HG03442 (cell line): Measurements from ENCODE around the gene FHOD1.
A peak's percentile ranks its signal among the peaks of the same experiment; 100 is the strongest.

Experiments used
- ATAC-seq: cut with Tn5 transposase; IDR thresholded peaks from one replicate; pipeline ENCODE4 v1.9.1; 2021; ENCODE audit warnings: mild to moderate bottlenecking, moderate library complexity; ENCODE audit not compliant: unreplicated experiment

FHOD1 gene

DNA sequence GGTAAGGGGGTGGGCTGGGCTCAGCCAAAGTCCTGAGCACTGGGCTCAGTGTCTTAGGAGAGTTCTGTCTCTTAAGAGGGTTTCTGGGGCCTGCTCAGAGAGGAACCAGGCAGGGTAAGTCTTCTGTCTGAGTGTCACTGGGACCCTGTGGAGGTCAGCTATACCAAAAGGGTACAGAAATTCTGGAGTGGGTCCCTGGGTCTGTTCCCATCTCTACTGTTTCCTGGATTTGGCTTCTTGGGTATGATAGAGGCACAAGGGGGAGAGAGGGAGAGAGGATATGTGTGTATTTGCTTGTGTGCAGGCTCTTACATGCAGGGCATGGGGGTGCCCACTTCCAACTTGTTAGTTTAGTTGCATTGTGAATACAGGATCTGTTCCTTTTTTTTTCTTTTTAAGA, 53.7 kb downstream of the FHOD1 start:
- no peak for ATAC-seq

DNA sequence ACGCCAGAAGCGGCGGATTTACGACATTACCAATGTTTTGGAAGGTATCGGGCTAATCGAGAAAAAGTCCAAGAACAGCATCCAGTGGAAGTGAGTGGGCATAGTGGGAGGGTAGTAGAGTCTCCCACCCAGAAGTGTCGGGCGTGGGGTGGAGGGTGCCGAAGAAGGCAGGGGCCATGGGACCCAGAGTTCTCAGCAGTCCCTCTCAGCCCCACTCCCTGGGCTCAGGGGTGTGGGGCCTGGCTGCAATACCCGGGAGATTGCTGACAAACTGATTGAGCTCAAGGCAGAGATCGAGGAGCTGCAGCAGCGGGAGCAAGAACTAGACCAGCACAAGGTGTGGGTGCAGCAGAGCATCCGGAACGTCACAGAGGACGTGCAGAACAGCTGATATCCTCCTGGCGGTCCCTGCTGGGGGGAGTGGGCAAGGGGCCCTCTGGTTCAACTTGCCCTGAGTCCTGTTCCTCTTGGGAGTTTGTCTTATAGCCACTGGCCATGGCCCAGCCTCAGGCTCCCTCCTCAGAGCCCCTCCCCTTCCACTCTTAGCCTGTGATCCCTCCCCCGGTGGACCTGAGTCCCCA, 54.4 kb downstream of the FHOD1 start:
- ATAC-seq: no peak

DNA sequence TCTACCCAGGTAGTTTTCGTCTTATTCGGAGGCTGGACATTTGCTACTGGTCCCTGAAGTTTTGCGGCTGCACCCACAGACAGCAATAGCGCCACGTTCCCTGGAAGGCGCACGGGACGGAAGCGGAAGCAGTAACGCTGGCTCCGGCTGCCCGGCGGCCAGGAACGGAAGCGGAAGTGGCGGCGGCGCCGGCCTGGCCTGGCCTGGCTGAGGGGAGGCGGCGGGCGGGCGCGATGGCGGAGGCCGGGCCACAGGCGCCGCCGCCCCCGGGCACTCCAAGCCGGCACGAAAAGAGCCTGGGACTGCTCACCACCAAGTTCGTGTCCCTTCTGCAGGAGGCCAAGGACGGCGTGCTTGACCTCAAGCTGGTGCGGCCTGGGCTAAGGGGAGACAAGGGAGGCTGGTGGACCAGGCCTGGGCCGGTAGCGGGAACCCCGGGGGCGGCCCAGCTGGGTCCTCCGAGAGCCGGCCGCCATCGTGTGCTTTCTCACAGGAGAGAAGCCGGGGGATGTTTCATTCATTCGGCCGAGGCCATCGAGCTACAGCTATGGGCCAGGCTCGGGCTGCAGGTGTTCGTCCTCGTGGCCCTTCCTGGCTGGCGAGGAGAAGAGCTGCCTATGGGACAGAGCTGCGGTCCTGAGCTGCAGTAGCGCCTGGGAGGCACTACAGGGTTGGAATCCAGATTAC, 55.1 kb downstream of the FHOD1 start, which contains the start of gene E2F4:
Gene E2F4, plus strand, starts transcription at position 161 of the 687 bp plus-strand sequence. Its CDS starts 73 bp downstream, at position 234.
- peak; percentile 87 for ATAC-seq

DNA sequence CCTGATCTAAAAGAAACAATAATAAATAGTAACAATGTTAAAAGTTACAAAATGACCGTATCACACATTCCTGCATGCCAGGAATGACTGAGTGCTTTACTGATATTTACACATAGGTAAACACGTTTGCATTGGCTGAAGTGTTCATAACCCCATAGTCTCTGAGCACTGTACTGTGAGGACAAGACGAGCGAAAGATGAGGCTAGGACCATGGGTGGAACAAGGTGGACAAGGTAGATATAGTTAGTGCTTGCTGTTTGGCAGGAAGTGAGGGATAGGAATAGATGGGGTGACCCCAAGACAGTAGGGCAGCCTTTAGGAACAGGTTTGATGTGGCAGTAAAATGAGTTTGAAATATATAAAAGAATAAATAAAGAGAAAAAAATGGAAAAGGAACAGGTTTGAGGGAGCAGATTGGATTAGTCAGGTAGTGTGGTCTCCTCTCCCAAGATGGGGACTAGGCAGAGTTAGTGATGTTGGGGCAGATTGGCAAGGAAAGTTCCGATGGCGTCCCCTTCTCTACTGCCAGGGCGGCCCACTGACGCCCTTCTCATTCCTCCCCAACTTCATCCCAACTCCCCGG, 55.8 kb downstream of the FHOD1 start:
- no peak for ATAC-seq

DNA sequence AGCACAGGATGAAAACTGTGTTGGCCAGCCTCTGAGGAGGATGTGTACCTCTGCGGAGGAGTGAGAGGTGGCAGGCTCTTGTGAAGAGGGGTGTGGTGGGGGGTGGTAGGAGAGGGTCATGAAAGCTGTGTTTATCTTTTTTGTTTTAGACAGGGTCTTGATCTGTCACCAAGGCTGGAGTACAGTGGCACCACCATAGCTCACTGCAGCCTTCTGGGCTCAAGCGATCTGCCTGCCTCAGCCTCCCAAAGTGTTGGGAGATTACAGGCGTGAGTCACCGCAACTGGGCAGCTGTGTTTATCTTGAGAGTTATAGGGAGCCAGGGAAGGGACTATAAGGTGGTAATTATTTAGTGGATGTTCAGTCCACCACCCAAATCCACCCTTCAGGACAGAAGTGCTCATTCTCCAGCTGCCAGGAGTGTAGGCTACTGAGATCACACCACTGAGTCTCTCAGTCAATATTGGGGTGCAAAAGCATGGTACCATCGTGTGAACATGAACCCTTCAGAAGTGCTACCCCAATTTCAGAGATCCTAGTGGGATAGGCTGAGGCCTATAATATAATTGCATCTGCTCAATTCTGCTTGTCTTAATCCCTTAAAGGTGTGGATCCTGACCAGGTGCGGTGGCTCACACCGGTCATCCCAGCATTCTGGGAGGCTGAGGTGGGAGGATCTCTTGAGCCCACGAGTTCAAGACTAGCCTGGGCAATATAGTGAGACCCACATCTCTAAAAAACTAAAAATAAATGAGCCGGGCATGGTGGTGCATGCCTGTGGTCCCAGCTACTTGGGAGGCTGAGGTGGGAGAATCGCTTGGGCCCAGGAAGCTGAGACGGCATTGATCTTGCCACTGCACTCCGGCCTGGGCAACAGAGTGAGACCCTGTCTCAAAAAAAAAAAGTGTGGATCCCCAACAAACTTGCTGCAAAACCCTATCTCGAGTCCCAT, 56.6 kb downstream of the FHOD1 start:
- ATAC-seq: no peak

DNA sequence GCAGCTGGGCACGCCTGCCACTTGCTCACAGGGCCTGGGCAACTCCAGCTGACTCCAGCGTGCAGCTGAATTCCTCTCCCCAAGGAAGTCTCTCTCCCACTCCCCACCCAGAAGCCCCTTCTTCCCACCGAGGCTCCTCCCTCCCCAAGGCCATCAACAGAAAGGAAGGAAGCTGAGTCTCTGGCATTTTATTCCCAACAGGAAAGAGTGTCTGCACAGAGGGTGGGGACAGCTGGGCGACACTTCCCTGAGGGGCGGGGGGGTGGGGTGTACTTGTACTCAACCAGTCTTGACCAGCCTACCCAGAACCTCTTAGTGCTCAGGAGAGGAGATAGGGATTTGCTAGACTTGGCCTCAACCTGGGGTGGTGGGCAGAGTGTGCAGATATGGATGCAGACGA, 57.2 kb downstream of the FHOD1 start, which contains the start of gene EXOC3L1:
Gene EXOC3L1, minus strand, starts transcription at position 96 of the 400 bp plus-strand sequence. CDS start 460 bp downstream, outside the sequence.
- no peak for ATAC-seq

DNA sequence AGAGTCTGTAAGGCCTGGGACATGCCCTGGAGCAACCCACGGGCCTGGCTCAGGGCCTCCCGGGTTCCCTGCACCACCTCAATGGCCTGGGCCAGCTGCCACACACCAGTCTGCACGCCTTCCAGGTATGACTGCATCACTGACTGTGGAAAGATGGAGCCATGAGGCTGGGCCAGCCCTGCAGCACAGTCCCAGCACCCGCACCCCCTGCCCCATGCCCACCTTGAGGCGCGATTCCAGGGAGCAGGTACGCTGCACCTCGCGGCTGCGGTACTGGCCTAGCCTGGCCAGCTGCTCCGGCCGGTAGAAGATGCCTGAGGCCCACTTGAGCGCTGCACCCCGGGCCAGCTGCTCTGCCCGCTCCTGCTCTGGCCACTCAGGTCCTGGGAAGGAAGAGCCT, 58.5 kb downstream of the FHOD1 start:
- ATAC-seq: no peak

DNA sequence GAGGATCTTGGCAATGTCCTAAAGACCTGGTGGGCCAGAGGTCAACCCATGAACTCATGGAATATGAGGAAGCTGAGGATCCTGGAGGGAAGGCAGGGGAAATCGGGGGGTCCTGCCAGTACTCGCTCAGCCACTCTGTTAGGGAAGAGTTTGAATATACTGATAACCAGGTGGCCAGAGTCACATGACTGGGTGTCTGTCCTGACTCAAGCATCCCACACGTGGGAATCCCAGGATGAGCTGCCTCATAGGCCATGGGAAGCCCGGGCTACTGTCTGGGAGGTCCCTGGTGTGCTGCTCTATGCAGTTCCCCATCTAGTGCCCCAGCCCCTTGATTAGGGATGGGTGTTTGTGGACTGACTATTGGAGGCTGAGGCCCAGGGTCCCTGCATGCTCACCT, 59.0 kb downstream of the FHOD1 start:
- ATAC-seq: no peak

DNA sequence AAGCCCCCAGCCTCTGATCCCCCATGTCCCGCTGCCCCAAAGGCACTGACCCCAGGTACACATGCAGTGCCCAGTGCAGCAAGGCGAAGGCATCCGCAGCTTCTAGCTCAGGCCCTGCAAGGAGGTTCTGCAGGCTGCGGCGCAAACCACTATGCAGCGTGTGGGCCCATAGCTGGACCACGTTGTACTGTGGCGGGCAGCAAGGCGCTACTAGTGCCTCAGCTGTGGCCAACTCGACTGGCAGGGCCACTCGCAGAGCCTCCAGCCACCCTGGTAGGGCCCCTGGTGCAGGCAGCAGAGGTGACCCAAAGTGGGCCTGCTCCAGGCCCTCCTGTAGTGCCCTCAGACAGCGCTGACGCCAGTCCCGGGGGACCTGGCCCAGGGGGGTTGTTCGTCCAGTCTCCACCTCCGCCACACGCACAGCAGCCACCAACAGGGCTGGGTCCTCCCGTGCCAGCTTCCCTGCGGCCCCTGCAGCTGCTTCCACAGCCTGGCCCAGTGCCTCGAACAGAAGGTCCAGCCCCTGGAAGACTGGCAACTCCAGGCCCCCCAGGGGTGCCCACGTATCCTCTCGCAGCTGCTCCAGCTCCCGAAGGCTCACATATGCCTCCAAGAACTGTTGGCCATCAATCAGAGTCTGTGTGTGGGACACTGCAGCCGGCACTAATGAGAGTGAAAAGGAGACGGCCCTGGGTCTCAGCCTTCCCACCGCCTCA, 59.9 kb downstream of the FHOD1 start:
- no peak for ATAC-seq

DNA sequence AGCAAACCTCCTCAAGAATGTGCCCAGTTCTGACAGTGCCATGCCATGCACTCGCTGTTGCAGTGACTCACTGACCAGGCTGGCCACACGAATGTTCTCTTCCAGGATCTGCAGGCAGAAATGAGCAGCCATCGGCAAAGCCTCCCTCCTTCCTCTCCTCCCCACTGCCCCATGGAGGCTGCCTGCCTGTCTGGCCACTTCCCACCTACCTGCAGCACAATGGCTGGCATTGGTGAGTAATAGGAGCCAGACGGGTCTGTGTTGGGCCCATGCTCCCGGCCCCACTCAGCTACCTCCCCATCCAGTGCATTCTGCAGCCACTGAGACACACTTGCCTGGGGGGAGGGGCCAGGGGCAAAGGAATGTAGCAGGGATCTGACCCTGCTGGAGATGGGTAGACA, 60.7 kb downstream of the FHOD1 start:
- no peak for ATAC-seq

DNA sequence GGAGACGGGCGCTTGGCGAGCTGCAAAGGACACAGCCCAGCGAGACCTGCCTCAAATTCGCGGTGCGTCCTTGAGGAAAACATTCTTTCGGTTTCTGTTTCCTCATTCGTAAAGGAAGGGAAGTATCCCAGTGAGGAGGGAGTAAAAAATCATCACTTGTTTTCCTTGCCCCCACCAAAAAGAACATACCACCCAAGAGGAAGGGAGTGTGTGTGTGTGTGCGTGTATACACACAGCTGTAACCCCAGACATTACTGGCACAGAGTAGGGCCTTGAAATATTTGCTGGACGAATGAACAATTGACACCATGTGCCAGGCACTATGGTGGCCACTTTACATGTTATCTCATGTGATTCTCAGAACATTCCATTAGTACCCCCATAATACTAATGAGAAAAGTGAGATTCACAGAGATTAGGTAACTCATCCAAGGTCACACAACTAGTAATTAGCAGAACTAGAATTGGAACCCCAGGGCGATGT, 61.6 kb downstream of the FHOD1 start:
- no peak for ATAC-seq

DNA sequence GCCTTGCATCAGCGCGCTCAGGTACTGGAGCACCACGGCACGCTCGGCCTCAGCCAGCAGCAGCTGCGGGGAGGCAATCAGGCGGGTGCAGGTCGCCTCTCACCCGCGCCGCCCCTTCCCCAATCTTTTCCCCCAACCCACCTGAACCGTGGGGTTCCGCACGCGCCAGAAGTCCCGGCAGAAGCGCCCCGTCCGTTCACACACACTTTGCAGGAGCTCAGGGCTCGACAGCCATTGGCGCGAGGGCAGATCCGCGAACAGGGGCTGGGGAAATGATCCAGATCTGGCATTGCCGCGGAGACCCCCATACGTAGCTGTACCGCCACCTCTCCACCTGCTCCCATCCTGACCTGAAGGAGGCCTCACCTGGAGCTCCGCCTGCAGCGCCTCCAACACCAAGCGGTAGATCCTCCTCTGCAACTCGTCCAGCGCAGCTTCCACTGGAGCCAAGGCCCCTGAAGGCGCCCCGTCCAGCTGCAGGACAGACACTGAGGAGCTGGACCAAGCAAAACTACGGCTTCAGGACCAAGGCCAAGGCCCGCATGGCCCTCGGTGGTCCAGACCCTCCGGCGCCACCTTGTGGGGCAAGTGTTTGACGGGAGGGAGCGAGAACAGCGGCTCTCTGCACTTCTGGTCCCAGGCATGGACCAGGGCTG, 62.2 kb downstream of the FHOD1 start:
- ATAC-seq: no peak

DNA sequence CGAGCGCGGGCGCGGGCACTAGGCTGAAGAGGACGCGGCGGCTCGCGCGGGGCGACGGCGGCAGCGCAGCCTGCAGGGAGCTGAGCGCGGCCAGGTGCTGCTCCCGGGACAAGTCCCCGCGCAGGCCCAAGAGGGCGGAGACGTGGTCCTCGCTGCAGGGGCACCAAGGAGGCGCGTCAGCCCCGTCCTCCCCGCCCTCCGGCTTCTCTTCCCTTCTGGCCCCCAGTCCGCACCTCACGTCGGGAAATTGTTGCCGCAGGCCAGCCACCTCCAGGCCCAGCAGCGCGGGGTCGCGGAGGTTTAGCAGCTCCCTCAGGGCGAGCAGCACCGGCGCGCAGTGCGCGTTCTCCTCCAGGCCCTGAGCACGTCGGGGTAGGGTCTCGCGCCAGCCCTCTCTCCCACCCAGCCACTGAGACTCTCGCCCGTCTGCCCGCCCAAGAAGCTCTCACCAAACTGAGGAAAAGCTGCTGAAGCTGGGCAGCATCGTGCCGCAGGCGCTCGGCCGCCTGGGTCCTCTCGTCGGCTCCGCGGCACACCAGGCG, 62.8 kb downstream of the FHOD1 start:
- no peak for ATAC-seq

DNA sequence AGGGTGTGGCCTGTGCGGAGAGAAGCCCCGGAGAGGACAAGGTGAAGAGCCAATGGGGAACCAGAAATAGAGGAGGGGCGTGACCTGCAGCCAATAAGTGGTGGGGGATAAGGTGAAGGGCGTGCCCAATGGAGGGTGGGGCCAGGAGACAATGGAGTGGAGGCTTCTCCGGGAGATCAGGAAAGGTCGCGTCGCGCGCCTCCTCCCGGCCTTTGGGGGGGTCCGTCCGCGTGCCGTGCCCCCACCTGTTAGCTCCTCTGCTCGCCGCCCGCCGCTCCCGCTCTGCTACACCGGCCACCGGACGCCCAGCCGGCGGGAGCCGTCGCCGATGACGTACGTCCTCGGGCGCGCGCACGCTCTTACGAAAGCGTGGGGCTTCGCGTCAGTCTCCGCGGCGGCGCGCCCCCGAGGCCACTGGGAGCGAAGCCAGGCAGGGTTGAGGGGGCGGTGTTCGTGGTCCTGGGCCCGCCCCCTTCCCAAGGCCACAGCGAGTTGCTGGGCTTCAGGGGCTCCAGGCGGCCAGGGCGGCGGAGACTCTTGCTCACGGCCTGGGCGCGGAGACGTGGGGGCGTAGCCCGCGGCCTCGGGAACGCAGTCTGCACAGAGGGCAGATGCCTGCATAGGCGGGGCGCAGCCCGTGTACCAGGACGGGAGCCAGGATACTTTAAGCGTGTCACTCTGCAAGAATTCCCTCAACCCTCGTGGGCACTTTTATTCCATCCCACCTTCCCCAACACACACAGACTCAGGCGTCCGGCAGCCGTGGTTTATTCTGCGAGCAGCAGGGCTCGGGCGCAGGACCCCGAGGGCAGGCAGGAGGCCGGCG, 63.4 kb downstream of the FHOD1 start, which contains the start of gene MATCAP1:
Gene MATCAP1, minus strand, starts transcription at position 337 of the 826 bp plus-strand sequence. CDS start 3,353 bp downstream, outside the sequence.
- ATAC-seq: peak; percentile 89

DNA sequence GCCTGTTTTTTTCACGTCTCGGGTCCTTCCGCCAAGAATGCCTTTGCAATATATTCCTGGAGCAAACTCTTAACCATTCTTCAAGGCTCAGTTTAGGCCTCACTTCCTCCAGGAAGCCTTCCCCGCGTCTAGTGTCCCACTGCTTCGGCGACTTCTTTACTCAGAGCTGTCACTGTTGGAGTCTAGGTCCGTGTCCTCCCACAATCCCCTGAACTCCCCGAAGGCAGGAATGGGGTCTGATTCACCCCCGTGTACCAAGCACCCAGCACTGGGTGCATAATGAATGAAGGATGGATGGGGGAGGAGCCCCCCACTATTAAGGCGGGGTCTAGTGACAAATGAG, 64.0 kb downstream of the FHOD1 start:
- no peak for ATAC-seq

DNA sequence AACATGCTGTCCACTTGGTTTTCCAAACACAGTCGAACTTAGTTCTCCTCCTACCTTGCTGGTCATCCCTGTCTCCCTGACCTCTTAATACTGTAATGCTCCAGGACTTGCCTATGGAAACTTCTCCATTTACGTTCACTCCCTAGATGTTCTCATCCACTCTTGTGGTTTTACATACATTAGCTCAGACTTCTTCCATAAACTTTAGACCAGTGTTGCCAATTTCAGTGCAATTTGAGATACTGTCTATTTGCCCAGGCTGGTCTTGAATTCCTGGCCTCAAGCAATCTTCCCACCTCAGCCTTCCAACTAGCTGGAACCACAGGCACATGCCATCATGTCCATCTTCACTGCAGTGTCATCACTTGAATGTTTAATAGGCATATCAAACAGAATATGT, 65.0 kb downstream of the FHOD1 start:
- no peak for ATAC-seq

DNA sequence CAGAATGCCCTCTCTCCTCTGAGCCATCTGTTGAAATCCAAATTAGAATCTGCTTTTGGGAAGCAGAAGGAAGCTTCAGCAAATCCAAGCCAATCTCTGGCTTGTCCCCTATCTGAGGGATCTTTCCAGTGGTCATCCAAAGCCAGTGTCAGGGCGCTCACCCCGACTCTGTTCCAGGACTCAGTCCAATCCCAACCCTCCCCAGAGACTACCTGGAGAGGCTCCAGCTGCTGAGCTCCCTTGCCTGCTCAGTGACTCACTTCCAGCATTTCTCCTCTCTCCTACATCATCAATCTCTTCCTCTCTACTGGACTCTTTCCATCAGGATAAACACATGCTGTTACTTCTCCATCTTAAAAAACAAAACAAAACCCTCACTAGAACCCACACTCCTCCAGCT, 65.9 kb downstream of the FHOD1 start:
- no peak for ATAC-seq

DNA sequence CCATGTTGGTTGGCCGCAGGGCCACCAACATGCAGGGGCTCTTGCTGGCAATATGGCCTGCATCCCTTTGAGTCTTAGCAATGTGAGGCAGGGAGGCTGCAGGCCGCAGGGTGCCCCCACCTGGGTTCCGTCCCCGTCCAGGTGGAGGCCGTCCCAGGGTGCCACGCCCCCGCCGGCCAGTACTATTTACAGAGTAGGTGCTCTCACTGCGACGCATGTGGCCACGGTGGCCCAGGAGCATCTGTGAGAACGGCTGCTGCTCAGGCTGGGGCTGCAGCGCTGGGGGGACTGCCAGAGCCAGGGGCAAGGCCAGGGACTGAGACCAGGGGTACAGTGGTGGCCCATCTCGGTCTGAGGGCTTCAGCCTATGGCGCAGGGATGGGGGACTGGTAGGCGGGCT, 67.1 kb downstream of the FHOD1 start:
- no peak for ATAC-seq
